Measurements from ENCODE around the gene PRKCZ.

The PRKCZ gene

DNA sequence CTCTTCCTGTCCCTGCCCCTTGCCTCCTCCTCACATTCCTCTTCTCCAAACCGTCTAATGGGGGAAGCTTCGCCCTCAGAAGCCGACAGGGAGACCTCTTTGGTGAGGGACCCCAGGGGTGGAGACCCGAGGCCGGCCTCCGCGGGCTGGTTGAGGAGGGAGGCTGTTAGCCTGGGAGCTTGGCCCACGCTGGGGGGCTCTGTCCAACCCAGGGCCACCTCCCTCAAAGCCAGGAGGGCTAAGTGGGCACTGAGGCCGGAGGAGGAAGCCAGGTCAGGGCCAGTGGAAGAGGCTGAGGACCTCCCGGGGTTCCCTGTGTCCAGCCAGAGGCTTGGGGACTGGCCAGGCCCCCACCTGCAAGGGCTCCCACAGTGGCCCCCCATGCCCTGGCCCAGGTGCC lies 25.8 kb upstream of the PRKCZ start:
- in situ Hi-C loops (cut with MboI; ENCODE audit: low sequenced_read_pairs): no loop called here

DNA sequence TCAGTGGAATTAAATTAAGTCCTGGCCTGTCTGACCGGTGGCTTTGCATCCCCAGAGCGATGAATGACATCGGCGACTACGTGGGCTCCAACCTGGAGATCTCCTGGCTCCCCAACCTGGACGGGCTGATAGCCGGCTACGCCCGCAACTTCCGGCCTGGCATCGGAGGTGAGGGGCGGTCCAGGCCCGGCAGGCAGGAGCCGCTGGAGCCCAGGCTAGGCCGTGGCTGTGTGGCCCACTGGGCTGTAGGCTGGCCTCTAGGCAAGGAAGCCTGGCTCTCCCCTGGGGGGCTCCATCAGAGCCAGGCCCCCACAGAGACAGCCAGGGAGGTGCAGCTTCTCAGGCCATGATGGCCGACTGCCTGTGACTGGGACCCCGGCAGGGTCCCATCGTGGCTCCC lies 25.3 kb upstream of the PRKCZ start:
- in situ Hi-C loops (cut with MboI; ENCODE audit: low sequenced_read_pairs): no loop called here

DNA sequence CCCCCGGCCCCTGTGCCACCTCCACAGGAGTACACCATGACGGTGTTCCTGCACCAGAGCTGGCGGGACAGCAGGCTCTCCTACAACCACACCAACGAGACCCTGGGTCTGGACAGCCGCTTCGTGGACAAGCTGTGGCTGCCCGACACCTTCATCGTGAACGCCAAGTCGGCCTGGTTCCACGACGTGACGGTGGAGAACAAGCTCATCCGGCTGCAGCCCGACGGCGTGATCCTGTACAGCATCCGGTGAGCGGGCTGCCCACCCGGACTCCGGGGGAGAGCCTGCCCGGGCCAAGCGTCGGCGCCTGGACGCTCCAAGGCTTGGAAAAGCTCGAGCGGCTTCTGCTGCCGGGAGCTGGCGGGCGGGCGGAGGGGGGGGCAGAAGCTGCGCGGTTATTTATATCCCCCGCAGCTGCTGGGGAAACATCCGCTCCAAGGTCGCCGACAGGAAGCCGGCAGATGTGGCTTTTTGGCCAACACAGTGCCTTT lies 24.7 kb upstream of the PRKCZ start:
- in situ Hi-C loops (cut with MboI; ENCODE audit: low sequenced_read_pairs): no loop called here

DNA sequence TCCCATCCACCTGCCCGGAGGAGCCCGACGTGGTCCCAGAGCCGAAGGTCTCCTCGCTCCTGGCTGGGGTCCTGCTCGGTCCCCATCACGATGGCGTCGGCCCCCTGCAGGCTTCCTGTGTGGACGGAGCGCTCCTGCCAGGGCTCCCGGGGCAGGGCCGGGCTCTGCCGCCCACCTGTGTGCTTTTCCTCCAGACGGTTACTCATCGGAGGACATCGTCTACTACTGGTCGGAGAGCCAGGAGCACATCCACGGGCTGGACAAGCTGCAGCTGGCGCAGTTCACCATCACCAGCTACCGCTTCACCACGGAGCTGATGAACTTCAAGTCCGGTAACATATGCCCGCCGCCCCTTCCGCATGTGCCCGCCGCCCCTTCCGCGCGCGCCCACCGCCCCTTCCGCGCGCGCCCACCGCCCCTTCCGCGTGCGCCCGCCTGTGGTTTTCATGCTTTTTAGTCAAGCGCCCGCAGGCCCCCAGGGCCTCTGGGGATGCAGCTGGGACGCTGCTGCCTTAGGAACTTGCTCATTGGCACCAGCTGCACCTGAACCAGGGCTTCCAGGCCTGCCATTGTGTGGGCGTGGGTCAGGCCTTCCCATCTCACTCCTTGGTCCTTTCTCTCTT lies 22.1 kb upstream of the PRKCZ start:
- in situ Hi-C loops (cut with MboI; ENCODE audit: low sequenced_read_pairs): no loop called here

DNA sequence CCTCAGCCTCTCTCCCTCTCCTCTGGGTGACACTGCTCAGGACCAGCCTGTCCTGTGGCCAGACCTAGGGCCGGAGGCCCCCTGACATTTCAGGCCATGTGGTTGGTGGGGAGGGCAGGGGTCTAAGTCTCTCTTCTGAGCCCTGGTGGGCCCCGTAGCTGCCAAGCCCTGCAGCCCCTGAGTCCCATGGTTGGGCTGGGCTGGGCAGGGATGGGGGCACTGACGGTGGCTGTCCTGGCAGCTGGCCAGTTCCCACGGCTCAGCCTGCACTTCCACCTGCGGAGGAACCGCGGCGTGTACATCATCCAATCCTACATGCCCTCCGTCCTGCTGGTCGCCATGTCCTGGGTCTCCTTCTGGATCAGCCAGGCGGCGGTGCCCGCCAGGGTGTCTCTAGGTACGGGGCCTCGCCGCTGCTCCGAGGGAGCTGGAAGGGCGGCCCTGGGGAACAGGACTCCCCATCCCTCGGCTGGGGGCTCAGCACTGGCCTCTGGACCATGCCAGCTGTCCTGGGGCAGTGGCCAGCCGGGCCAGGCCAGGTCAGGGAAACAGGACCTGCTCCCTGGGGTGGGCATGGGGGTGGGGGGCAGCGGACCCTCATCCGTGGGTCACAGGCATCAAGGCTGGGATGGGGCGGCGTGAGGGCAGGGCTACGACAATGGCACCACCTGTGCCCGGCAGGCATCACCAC lies 21.2 kb upstream of the PRKCZ start:
- in situ Hi-C loops (cut with MboI; ENCODE audit: low sequenced_read_pairs): no loop called here

DNA sequence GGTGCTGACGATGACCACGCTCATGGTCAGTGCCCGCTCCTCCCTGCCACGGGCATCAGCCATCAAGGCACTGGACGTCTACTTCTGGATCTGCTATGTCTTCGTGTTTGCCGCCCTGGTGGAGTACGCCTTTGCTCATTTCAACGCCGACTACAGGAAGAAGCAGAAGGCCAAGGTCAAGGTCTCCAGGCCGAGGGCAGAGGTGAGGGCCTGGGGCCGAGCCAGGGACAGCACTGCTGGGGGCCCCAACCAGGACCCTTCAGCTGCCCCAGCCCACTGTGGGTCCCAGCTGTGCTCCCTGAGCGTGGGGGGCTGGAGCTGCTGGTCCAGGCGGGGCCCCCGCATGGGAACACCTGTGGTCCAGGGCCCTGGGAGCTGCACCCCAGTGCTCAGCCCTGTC lies 20.6 kb upstream of the PRKCZ start:
- in situ Hi-C loops (cut with MboI; ENCODE audit: low sequenced_read_pairs): no loop called here

DNA sequence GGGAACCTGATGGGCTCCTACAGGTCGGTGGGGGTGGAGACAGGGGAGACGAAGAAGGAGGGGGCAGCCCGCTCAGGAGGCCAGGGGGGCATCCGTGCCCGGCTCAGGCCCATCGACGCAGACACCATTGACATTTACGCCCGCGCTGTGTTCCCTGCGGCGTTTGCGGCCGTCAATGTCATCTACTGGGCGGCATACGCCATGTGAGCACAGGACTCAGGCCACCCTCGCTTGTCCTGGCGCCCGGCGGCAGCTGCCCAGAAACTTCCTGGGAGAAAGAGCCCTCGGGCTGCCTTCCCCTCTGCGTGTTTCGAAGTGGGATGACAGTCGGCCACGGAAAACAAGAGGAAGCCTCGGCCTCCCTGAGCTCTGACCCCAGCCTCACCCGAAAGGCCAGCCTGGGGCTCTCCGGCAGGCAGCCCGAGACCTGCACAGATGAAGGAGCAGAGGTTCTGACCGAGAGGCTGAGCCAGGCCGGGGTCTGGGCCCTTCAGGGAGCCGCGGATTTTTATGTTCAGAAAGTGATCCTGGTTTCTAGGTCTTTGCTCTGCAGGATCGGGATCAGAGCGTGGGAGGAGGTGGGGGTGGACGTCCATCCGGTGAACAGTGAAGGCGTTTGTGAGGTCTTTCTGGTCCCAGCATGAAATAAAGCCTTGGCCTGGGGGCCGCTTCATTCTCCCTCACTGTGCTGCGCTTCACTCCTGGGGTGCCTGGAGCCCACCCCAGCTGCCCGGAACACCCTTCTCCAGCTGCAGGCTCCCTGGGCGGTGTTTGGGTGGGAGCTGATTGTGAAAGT lies 19.9 kb upstream of the PRKCZ start:
- in situ Hi-C loops (cut with MboI; ENCODE audit: low sequenced_read_pairs): no loop called here

DNA sequence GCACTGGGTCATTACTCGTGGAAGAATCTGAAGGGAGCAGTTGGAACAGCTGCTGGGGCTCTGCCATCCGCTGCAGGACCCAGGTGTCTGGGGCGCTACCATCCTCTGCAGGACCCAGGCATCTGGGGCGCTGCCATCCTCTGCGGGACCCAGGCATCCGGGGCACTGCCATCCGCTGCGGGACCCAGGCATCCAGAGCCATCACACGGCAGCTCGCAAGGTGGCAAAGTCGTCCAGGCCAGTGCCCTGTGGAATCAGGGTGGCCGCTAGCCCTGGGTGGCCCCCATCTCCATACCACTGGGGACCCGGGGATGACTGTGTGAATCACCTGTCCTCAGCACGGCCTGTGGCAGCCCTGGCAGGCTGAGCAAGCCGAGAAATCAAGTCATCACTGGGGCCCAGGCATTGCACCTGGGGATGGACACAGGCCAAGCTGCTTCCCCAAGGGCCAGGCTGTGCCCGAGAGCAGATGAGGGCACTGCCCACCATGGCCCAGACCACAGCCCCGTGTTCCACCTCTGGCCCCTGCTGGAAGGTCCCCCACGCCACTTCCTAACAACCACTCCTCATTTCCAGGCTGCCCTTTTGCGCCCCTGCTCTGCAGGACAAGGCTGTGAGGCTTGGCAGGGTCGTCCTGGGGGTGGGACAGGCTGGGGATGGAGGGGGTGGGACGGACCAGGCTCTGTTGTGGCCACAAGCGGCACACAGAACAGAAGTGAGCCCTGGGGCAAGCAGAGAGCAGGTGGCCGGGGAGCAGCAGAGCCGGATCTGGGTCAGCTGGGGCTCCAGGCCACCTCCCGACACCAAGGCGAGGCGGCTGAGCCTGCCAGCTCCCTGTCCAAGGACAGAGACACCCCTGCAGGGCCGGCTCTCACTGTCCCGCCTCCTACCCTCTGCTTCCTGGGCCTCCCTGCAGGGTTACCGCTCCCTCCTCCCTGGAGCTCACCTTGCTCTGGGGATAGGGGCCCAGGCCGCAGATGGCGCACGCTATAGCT lies 18.4 kb upstream of the PRKCZ start:
- in situ Hi-C loops (cut with MboI; ENCODE audit: low sequenced_read_pairs): no loop called here

DNA sequence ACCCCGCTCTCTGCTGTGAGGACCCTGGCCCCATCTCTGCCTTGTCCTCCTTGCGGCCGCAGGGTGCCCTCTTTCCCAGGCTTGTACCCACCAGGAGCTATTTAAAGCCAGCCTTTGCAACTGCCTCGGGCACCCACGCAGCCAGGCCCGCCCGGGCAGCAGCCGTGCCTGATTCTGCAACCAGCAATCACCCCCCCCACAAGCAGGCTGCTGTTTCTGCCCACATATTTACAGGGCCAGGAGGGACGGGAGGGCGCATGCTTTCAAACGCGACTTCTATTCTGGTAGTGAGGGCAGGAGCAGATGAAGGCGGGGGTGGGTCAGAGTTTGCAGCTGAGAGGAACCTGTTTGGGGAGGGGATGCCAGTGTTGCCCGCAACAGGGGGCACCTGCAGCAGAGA lies 17.5 kb upstream of the PRKCZ start:
- in situ Hi-C loops (cut with MboI; ENCODE audit: low sequenced_read_pairs): no loop called here

DNA sequence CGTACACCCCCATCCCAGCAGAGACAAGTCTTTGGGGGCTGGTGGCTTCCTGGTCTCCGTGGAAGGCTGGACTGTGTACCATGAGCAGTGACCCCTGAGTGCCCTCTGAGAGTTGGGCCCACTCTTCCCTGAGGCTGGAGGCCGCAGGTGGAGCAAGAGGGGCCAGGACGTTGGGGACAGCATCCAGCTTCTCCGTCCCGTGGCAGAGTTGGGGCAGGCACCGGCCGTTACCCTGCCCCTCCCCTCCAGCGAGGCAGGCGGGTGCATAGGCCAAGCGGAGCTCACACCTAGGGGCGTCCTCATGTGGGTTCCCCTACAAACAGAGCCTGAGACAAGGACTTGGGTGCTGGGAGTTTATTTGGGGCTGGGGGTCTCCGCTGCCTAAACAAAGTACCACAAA lies 17.0 kb upstream of the PRKCZ start:
- in situ Hi-C loops (cut with MboI; ENCODE audit: low sequenced_read_pairs): no loop called here

DNA sequence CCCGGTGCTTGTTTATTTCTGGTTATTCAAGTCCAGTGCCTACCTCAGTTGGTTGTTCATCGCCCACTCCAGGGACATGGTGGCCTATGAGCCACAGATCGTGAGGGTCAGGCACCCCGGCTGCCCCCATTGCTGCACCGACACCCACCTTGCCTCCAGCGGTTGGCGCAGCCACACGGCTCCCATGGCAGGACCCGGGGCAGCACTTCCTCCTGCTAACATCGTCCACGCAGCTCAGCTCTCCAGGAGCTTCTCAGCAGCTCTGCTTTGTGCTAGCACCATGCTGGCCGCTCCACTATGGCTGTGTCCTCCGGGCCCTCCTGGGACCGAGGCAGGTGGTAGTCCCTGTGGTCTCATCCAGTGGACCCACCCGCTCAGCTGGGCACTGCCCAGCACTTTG lies 13.9 kb upstream of the PRKCZ start:
- in situ Hi-C loops (cut with MboI; ENCODE audit: low sequenced_read_pairs): loop anchor here (5.0 kb wide), 1 partner anchor 74 kb away; no protein-coding TSS in a partner anchor

DNA sequence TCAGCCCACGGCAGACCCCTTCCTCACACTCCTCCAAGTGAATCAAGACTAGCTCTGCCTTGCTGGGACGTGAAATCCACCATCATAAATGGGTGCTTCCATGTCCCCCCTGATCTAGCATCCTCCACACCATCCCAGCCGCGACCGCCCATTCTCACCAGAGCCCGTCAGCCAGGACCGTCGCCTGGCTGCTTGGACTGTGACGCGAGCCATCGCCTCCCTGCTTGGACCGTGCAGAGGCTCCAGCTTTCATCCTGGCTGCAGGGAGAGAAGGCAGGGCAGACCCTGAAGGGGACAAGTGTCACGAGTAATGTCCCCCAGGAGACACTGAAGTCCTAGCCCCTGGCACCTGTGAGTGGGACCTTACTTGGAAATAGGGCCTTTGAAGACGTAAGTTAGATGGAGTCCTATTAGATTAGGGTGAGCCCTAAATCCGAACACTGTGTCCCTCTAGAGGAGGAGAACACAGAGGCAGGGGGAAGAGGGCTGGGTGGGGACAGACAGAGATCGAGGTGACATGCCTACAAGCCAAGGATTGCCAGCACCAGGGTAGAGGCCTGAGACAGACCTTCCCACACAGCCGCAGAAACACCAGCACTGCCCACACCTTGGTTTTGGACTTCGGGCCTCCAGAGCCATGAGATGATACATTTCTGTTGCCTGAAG lies 12.8 kb upstream of the PRKCZ start:
- in situ Hi-C loops (cut with MboI; ENCODE audit: low sequenced_read_pairs): loop anchor here (5.0 kb wide), 1 partner anchor 75 kb away; no protein-coding TSS in a partner anchor

DNA sequence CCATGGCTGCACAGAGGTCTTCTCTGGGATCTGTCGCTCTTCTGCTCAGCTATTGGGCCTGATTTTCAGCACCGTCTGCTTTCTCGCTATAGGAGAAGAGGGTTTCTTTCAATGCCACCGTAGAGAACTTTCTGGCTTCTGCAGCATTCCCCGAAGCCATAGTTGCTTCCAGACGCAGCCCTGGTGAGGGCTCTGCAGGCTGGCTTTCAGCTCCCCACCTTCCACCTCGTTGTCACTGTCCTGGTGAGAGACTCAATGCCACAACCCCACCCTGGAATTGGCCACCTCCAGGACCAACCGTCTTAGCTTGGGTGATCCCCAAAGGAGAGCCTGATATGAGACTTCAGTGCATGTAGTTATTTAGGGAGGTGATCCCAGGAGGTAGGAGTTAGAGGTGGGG lies 12.0 kb upstream of the PRKCZ start:
- in situ Hi-C loops (cut with MboI; ENCODE audit: low sequenced_read_pairs): loop anchor here (5.0 kb wide), 1 partner anchor 76 kb away; no protein-coding TSS in a partner anchor

DNA sequence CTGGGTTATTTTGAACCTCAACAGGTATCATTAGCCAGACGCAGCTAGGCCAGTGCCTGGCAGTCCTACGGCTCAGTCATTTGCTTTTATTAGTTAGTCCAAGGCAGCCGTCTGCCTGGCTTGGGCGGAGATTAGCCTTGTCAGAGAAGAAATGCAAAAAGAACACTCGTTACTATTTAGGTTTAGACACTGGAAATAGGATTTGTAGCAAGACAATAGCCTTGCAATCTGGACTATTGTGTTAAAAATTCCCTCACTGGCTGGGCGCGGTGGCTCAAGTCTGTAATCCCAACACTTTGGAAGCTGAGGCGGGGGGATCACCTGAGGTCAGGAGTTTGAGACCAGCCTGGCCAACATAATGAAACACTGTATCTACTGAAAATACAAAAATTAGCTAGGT lies 11.0 kb upstream of the PRKCZ start:
- in situ Hi-C loops (cut with MboI; ENCODE audit: low sequenced_read_pairs): loop anchor here (5.0 kb wide), 1 partner anchor 77 kb away; no protein-coding TSS in a partner anchor

DNA sequence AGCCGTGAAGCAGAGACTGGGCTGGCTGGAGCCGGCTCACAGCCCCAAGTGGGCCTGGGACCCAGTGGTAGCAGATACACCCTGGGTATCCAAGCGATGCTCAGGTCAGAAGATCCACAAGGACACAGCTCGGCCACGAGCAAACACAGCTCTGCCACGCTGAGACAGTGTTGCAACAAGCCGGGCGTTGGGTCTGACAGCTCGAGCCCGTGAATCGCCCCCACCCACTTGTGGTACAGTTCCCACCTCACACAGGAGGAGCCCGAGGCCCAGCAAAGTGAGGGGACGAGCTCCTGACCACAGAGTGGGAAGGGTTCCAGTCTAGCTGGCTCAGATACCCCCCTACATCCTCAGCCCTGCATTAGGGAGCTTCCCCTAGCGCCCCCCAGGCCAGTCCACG lies 8.9 kb upstream of the PRKCZ start:
- in situ Hi-C loops (cut with MboI; ENCODE audit: low sequenced_read_pairs): no loop called here

DNA sequence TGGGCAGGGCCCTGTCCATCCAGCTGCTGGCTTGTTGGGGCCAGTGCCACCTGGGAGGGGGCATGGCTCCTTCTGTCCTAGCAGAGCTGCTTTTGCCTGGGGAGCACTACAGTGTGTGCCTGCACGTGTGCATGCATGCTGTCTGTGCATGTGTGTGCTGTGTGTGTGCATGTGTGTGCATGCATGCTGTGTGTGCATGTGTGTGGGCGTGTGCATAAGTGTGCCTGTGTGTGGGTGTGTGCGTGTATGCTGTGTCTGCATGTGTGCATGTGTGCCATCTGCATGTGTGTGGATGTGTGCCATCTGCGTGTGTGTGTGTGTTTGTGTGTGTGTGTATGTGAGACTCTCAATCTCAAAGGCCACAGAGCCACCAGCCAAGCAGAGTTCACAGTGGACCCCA lies 8.3 kb upstream of the PRKCZ start:
- in situ Hi-C loops (cut with MboI; ENCODE audit: low sequenced_read_pairs): no loop called here

DNA sequence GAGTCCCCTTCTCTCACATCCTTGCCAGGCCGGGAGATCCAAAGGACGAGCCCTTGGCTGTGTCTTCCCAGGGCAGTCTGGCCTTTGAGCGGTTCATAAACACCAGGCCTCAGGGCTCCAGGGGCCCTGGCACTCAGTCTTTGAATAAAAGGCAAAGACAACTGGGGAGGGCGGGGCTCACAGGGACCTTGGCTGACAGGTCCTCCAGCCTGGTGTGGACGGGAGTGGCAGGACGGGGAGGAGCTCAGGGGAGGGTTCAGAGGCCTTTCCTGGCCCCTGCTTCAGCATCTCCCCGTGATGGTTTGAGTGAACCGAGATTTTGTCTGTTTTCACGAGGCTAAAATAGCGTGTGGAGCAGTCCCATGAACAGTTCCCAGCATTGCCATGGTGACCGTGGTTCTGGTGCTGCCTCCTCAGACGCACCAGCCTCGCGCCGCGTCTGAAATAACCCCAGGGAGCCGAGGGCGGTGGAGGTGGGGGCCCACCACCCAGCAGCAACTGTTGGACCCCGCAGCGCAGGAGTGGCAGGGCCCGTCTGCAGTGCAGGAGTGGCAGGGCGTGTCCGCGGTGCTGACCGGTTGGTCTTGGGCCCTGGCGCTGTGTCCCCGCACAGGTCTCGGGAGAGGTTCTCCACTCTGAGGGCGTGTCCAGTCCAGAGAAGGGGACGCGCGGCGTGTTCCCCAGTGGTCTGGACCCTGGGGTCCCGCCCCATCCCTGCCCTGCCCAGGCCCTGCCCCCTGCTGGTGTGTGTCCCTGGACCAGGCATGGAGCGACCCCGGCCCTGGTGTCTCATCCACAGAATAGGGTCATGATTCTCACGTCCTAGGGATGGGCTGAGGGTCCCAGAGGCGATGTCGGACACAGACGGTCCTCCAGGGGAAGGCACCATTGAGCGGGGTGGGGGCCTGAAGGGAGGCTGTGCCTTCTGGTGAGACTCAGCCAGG lies 7.1 kb upstream of the PRKCZ start:
- in situ Hi-C loops (cut with MboI; ENCODE audit: low sequenced_read_pairs): no loop called here

DNA sequence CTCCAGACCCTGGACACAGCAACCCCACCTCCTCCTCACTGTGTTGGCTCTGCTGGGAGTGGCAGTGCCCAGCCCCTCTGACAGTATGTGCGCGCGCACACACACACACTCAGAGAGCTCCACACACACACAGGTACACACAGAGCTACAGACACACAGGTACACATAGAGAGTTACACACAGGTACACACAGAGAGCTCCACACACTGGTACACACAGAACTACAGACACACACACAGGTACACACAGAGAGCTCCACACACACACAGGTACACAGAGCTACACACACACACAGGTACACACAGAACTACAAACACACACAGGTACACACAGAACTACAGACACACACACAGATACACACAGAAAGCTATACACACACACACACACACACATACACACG lies 6.3 kb upstream of the PRKCZ start:
- in situ Hi-C loops (cut with MboI; ENCODE audit: low sequenced_read_pairs): no loop called here
